ENCODE data around the gene ACTA2.

ACTA2 gene

DNA sequence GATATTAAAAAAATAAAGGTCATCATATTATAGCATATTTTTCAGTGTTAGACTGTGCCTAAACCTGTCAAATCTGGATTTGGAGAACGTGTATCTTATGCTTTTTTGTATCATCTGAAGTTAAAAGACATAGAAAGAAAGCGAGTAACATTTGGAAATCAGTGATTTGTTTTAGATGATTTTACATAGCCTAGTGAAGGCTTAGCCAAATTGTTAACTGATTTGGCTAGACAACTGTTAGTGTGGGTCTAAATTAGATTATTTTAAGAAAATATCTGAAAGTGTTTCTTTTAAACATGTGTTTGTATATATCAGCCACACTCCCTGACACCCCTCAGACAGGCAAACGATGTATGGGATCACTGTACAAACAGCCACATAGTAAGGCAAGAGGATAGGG lies 35.6 kb downstream of the ACTA2 start:
- peak overlapping the region in 1 of 3 experiments; percentile 58 for H3K27ac Mint-ChIP-seq
- H3K9me3 Mint-ChIP-seq, result no peaks in the 10 kb centered on the region
- H3K36me3 Mint-ChIP-seq (ENCODE audit: low read depth), result no peaks in the 10 kb centered on the region
- peaks cover 68% of the 10 kb centered on the region for H3K4me1 Mint-ChIP-seq
- TF ChIP-seq, protein P1, sequence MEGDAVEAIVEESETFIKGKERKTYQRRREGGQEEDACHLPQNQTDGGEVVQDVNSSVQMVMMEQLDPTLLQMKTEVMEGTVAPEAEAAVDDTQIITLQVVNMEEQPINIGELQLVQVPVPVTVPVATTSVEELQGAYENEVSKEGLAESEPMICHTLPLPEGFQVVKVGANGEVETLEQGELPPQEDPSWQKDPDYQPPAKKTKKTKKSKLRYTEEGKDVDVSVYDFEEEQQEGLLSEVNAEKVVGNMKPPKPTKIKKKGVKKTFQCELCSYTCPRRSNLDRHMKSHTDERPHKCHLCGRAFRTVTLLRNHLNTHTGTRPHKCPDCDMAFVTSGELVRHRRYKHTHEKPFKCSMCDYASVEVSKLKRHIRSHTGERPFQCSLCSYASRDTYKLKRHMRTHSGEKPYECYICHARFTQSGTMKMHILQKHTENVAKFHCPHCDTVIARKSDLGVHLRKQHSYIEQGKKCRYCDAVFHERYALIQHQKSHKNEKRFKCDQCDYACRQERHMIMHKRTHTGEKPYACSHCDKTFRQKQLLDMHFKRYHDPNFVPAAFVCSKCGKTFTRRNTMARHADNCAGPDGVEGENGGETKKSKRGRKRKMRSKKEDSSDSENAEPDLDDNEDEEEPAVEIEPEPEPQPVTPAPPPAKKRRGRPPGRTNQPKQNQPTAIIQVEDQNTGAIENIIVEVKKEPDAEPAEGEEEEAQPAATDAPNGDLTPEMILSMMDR (IDR thresholded peaks at IDR 0.05; ENCODE audit: unreplicated experiment in 3 of 3), result no peak
- no peak overlapping the region for H3K4me3 Mint-ChIP-seq
- no peaks in the 10 kb centered on the region for H3K27me3 Mint-ChIP-seq (ENCODE audit: low read depth)

GRCh38 chr10:88916231-88916630 lies 36.3 kb downstream of the ACTA2 start:
- H3K4me3 Mint-ChIP-seq, result no peak overlapping the region
- no peaks in the 10 kb centered on the region for H3K9me3 Mint-ChIP-seq
- peak overlapping the region in 1 of 3 experiments; percentile 49 for H3K27ac Mint-ChIP-seq
- H3K36me3 Mint-ChIP-seq (ENCODE audit: low read depth), result no peaks in the 10 kb centered on the region
- TF ChIP-seq, protein P1 (IDR thresholded peaks at IDR 0.05; ENCODE audit: unreplicated experiment in 3 of 3), result no peak
- H3K4me1 Mint-ChIP-seq, result peaks cover 71% of the 10 kb centered on the region
- H3K27me3 Mint-ChIP-seq (ENCODE audit: low read depth), result no peaks in the 10 kb centered on the region

DNA sequence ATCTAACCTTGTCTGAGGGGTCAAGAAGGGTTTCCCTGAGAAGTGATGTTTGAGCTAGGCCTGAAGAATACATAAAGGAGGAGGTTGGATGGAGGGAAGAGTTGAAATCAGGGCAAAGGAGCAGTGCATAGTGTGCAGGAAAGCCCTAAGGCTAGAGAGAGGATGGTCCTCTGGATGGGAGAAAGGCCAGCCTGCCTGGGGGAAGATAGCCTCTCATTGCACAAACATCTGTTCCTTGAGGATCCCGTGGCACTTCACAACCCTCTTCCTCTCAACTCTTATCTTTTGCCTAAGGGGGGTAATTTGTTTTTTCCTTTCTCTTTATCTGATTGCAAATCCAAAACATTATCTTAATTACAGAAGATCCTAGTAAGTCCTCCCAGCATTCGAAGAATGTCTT lies 36.8 kb downstream of the ACTA2 start:
- Mint-ChIP-seq H3K4me3 (no peak overlapping the region), H3K27ac (peak overlapping the region in 2 of 3 experiments; percentile 27 to 49), H3K36me3 (ENCODE audit: low read depth) (no peaks in the 10 kb centered on the region), H3K9me3 (no peaks in the 10 kb centered on the region), H3K27me3 (ENCODE audit: low read depth) (no peaks in the 10 kb centered on the region), H3K4me1 (peaks cover 69% of the 10 kb centered on the region)
- TF ChIP-seq, protein P1 (IDR thresholded peaks at IDR 0.05; ENCODE audit: unreplicated experiment in 3 of 3), result no peak

DNA sequence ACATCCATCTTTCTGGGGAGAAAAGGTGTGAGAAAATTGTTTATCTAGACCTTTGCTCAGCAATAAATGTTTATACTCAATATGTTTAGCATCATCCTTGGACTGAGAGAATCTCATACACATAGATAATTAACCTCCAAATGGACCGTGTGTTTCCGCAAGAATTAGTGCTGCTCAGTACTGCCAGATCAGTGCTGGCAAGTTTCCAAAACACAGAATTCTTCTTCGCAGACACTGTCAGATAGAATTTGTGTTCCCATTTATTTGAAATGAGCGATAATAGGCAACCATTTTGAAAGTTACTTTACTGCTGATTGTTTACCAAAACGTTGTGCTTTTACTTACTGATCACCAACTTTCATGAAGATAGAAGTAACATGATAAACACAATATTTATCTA lies 38.8 kb downstream of the ACTA2 start:
- H3K27me3 Mint-ChIP-seq (ENCODE audit: low read depth), result no peaks in the 10 kb centered on the region
- no peak overlapping the region for H3K4me3 Mint-ChIP-seq
- H3K36me3 Mint-ChIP-seq (ENCODE audit: low read depth), result no peaks in the 10 kb centered on the region
- H3K27ac Mint-ChIP-seq, result peak overlapping the region; percentile 84 to 93 (median 85)
- TF ChIP-seq, protein P1 (IDR thresholded peaks at IDR 0.05; ENCODE audit: unreplicated experiment in 3 of 3), result no peak
- H3K9me3 Mint-ChIP-seq, result no peaks in the 10 kb centered on the region
- H3K4me1 Mint-ChIP-seq, result peaks cover 55% of the 10 kb centered on the region

DNA sequence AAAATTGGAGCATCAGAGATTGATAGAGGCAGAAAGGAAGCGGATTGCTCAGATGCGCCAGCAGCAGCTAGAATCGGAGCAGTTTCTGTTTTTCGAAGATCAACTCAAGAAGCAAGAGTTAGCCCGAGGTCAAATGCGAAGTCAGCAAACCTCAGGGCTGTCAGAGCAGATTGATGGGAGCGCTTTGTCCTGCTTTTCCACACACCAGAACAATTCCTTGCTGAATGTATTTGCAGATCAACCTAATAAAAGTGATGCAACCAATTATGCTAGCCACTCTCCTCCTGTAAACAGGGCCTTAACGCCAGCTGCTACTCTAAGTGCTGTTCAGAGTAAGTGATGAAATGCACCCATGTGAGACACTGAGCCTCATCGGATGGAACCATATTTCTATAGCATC lies 39.4 kb downstream of the ACTA2 start:
- TF ChIP-seq, protein P1 (IDR thresholded peaks at IDR 0.05; ENCODE audit: unreplicated experiment in 3 of 3), result no peak
- H3K4me3 Mint-ChIP-seq, result peak overlapping the region in 2 of 3 experiments; percentile 47 to 67
- H3K27me3 Mint-ChIP-seq (ENCODE audit: low read depth), result no peaks in the 10 kb centered on the region
- H3K4me1 Mint-ChIP-seq, result peaks cover 53% of the 10 kb centered on the region
- no peaks in the 10 kb centered on the region for H3K9me3 Mint-ChIP-seq
- no peaks in the 10 kb centered on the region for H3K36me3 Mint-ChIP-seq (ENCODE audit: low read depth)
- peak overlapping the region; percentile 84 to 93 (median 85) for H3K27ac Mint-ChIP-seq

GRCh38 chr10:88911851-88912250 lies 40.7 kb downstream of the ACTA2 start:
- H3K27ac Mint-ChIP-seq, result no peak overlapping the region
- H3K36me3 Mint-ChIP-seq (ENCODE audit: low read depth), result no peaks in the 10 kb centered on the region
- peaks cover 44% of the 10 kb centered on the region for H3K4me1 Mint-ChIP-seq
- TF ChIP-seq, protein P1 (IDR thresholded peaks at IDR 0.05; ENCODE audit: unreplicated experiment in 3 of 3), result no peak
- no peaks in the 10 kb centered on the region for H3K27me3 Mint-ChIP-seq (ENCODE audit: low read depth)
- H3K9me3 Mint-ChIP-seq, result no peaks in the 10 kb centered on the region
- no peak overlapping the region for H3K4me3 Mint-ChIP-seq
